ENCODE results near the gene RHBDD1. TPM values are rescaled to one million over a fixed set of nuclear protein-coding genes. Genes with fewer than 3 reads are reported as not detected.
A peak's percentile ranks its signal among the peaks of the same experiment; 100 is the strongest.

RHBDD1 gene
- total RNA-seq, 1 donor from 2014 or later: 21.9 TPM

GRCh38 chr2:226985583-226985946 lies 149.7 kb downstream of the RHBDD1 start:
- DNase-seq (ENCODE audit: low spot score): no peak
- Mint-ChIP-seq H3K27me3 (ENCODE audit: unreplicated experiment) (peaks cover 6% of the 10 kb centered on the region), H3K4me3 (ENCODE audit: unreplicated experiment) (no peak overlapping the region), H3K4me1 (ENCODE audit: unreplicated experiment) (peaks cover 7% of the 10 kb centered on the region), H3K36me3 (ENCODE audit: low read depth, unreplicated experiment) (no peaks in the 10 kb centered on the region), H3K9me3 (ENCODE audit: unreplicated experiment) (no peaks in the 10 kb centered on the region), H3K27ac (ENCODE audit: unreplicated experiment) (no peak overlapping the region)
- peak; percentile 40 for TF ChIP-seq CTCF (IDR thresholded peaks at IDR 0.05; ENCODE audit: unreplicated experiment)

GRCh38 chr2:226991663-226992062 lies 155.8 kb downstream of the RHBDD1 start:
- Mint-ChIP-seq H3K27me3 (ENCODE audit: unreplicated experiment) (peaks cover 3% of the 10 kb centered on the region), H3K4me3 (ENCODE audit: unreplicated experiment) (no peak overlapping the region), H3K9me3 (ENCODE audit: unreplicated experiment) (no peaks in the 10 kb centered on the region), H3K27ac (ENCODE audit: unreplicated experiment) (no peak overlapping the region), H3K4me1 (ENCODE audit: unreplicated experiment) (peaks cover 5% of the 10 kb centered on the region), H3K36me3 (ENCODE audit: low read depth, unreplicated experiment) (no peaks in the 10 kb centered on the region)
- DNase-seq (ENCODE audit: low spot score): no peak
- TF ChIP-seq CTCF (IDR thresholded peaks at IDR 0.05; ENCODE audit: unreplicated experiment): no peak

GRCh38 chr2:226993171-226993570 lies 157.3 kb downstream of the RHBDD1 start:
- H3K4me3 Mint-ChIP-seq (ENCODE audit: unreplicated experiment): no peak overlapping the region
- no peaks in the 10 kb centered on the region for H3K36me3 Mint-ChIP-seq (ENCODE audit: low read depth, unreplicated experiment)
- H3K27ac Mint-ChIP-seq (ENCODE audit: unreplicated experiment): no peak overlapping the region
- H3K4me1 Mint-ChIP-seq (ENCODE audit: unreplicated experiment): peaks cover 3% of the 10 kb centered on the region
- TF ChIP-seq CTCF (IDR thresholded peaks at IDR 0.05; ENCODE audit: unreplicated experiment): no peak
- no peaks in the 10 kb centered on the region for H3K9me3 Mint-ChIP-seq (ENCODE audit: unreplicated experiment)
- DNase-seq (ENCODE audit: low spot score): no peak
- H3K27me3 Mint-ChIP-seq (ENCODE audit: unreplicated experiment): peaks cover 2% of the 10 kb centered on the region

GRCh38 chr2:226994775-226995174 lies 158.9 kb downstream of the RHBDD1 start:
- H3K4me1 Mint-ChIP-seq (ENCODE audit: unreplicated experiment): no peaks in the 10 kb centered on the region
- DNase-seq (ENCODE audit: low spot score): no peak
- no peaks in the 10 kb centered on the region for H3K27me3 Mint-ChIP-seq (ENCODE audit: unreplicated experiment)
- no peaks in the 10 kb centered on the region for H3K9me3 Mint-ChIP-seq (ENCODE audit: unreplicated experiment)
- H3K27ac Mint-ChIP-seq (ENCODE audit: unreplicated experiment): no peak overlapping the region
- no peaks in the 10 kb centered on the region for H3K36me3 Mint-ChIP-seq (ENCODE audit: low read depth, unreplicated experiment)
- no peak overlapping the region for H3K4me3 Mint-ChIP-seq (ENCODE audit: unreplicated experiment)
- no peak for TF ChIP-seq CTCF (IDR thresholded peaks at IDR 0.05; ENCODE audit: unreplicated experiment)

GRCh38 chr2:226995625-226996041 lies 159.8 kb downstream of the RHBDD1 start:
- TF ChIP-seq CTCF (IDR thresholded peaks at IDR 0.05; ENCODE audit: unreplicated experiment): no peak
- Mint-ChIP-seq H3K9me3 (ENCODE audit: unreplicated experiment) (no peaks in the 10 kb centered on the region), H3K36me3 (ENCODE audit: low read depth, unreplicated experiment) (no peaks in the 10 kb centered on the region), H3K4me1 (ENCODE audit: unreplicated experiment) (no peaks in the 10 kb centered on the region), H3K4me3 (ENCODE audit: unreplicated experiment) (no peak overlapping the region), H3K27ac (ENCODE audit: unreplicated experiment) (no peak overlapping the region), H3K27me3 (ENCODE audit: unreplicated experiment) (no peaks in the 10 kb centered on the region)
- no peak for DNase-seq (ENCODE audit: low spot score)
